GM19324 (cell line): Measurements from ENCODE around the gene GTF2I.
"Not testable (repeated sequence)": the region's sequence is repeated elsewhere in the genome, so short reads cannot be mapped to it uniquely, and the experiment has no call there.

Source experiments
- ATAC-seq: cut with Tn5 transposase; IDR thresholded peaks from one replicate; pipeline ENCODE4 v1.9.1; 2021; ENCODE audit warnings: mild to moderate bottlenecking, moderate library complexity; ENCODE audit not compliant: unreplicated experiment, low FRiP score

The GTF2I gene

GRCh38 chr7:74657692-74658177 lies at the start of gene GTF2I:
Gene GTF2I, plus strand, starts transcription at chr7:74657718. Its CDS starts 31,411 bp downstream, at chr7:74689129.
- peak; percentile 32 for ATAC-seq

DNA sequence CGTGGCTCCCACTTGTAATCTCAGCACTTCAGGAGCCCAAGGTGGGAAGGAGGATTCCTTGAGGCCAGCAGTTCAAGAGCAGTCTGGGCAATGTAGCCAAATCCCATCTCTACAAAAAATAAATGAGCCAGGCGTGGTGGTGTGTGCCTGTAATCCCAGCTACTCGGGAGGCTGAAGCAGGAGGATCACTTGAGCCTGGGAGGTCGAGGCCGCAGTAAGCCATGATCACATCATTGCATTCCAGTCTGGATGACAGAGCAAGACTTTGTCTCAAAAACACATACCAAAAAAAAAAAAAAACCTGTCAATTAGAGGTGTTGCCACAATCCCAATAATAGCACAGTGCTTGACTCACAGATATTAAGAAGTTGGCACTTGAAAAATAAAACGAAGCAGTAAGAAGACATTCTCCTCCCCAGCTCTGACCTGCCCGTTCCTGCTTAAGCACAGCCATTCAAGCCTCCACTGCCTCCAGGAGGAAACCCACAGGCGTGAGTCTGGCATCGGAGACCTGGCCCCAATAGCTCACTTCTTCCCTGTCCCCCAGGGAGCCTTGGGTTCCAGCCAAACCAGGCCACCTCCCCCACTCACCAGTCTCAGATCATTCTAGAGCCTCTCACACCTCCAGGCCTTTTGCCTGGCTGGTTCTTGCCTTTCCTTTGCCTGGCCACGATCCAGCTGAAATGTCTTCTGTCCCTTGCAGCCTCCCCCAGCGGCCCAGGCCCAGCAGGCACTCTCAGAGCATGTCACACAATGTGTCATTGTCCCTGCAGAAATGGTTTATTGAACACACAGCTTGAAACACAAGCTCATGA lies 45.3 kb upstream of the GTF2I start:
- no peak for ATAC-seq

GRCh38 chr7:74615933-74616780 lies 41.4 kb upstream of the GTF2I start:
- no peak for ATAC-seq

DNA sequence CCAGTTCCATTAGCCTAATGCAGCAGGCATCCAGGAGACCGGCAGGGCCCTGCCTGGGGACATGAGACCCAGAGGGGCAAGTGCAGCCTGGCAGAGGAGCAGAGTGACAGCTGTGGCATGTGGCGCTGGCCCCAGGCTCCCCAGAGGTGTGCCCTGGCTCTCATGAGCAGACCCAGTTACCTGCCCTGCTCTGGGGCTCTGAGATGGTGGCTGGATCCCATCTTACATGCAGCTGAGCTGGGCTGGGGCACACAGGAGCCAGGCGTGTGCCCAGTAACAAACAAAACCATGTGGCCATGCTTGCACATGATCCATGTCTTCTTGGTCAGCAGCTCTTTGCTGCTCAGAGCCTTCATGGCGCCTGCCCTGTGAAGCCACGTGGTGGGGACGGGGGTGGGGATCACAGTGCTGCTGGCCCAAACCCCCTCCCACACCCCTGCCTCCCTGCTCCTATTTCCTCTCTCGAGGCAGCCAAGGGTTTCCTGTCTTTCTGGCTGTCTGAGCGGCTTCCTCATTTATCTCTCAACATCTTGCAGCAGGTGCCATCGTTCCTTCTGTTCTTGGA lies 40.3 kb upstream of the GTF2I start:
- ATAC-seq = no peak

- ATAC-seq = no peak
Measured at GRCh38 chr7:74619235-74619860, 38.2 kb upstream of the GTF2I start.

- no peak for ATAC-seq
Measured at GRCh38 chr7:74622228-74622749, 35.2 kb upstream of the GTF2I start.

GRCh38 chr7:74623135-74623534 lies 34.4 kb upstream of the GTF2I start:
- no peak for ATAC-seq

- ATAC-seq = no peak
Measured at GRCh38 chr7:74625446-74625845, 32.1 kb upstream of the GTF2I start.

GRCh38 chr7:74627661-74628411 lies 29.7 kb upstream of the GTF2I start:
- no peak for ATAC-seq

- no peak for ATAC-seq
Measured at GRCh38 chr7:74632505-74632904, 25.0 kb upstream of the GTF2I start.

DNA sequence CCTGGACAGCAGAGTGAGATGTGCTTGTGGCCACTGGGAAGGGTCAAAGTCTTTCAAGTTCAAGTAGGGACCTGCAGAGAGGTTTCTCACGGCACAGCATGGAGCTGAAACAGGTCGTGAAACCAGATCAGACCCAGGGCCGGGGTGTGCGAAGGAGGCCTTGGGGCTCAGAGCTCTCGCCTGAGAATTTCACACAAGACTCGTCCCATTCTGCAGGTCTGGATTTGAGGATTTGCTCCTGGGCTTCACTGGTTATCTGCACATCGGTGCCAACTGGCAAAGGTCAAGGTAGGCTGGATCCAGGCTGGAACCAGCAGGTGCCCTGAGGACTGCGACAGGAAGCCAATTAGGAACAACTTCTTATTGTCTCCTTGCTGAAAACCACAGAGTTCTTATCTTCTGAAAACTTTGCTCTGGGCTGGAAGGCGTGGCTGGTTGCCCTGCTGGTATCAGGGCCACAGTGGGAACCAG lies 24.0 kb upstream of the GTF2I start:
- no peak for ATAC-seq

DNA sequence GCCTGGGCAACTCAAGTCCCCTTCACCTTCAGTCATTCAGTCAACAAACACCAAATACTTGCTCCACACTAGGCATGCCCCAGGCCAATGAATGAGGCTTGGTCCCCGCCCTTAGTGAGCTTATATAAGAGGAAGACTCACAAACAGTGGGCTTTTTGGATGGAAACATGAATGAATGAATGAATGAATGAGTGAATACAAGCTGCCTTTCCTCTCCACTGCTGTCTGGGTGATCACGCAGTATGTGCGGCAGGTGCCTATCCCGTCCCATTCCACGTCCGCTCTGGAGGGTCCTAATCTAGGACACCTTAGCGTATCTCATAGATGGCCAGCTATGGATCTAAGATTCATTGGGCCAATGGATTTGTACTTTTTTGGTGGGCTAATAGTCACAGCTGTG lies 19.8 kb upstream of the GTF2I start:
- ATAC-seq = no peak

GRCh38 chr7:74650055-74650454 lies 7.5 kb upstream of the GTF2I start:
- peak; percentile 70 for ATAC-seq

- ATAC-seq = peak; percentile 55
Measured at GRCh38 chr7:74650493-74651132, 6.9 kb upstream of the GTF2I start.

DNA sequence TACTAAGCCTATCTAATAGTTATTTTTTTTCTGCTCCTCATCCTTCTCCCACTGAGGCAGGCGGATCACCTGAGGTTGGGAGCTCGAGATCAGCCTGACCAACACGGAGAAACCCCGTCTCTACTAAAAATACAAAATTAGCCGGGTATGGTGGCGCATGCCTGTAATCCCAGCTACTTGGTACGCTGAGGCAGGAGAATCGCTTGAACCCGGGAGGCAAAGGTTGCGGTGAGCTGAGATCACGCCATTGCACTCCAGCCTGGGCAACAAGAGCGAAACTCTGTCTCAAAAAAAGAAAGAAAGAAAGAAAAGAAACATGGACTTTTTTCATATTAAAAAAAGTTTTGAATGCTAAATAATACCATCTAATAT lies 6.4 kb upstream of the GTF2I start:
- ATAC-seq = not testable (repeated sequence)

GRCh38 chr7:74653686-74654181 lies 3.8 kb upstream of the GTF2I start:
- ATAC-seq = no peak

DNA sequence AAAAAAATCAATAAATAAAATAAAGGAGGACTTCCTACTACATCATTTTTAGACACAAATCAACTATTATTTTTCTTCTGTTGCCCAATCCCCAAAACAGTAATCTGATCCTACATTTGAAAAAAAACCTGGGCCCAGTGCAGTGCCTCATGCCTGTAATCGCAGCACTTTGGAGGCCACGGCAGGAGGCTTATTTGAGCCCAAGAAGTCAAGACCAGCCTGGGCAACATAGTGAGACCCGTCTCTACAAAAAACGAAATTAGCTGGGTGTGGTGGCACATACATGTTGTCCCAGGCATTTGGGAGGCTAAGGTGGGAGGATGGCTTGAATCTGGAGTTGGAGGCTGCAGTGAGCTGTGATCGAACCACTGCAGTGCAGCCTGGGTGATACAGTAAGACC lies 2.7 kb upstream of the GTF2I start:
- ATAC-seq = no peak

- no peak for ATAC-seq
Measured at GRCh38 chr7:74655324-74655723, 2.2 kb upstream of the GTF2I start.
